HEK293T (cell line): ENCODE results near the gene FAS.

Experiments
- CTCF ChIA-PET: fragments of 350-600 bp; formaldehyde crosslinking; extraction: SDS; loops from one replicate; lab custom pipeline; 2021; ENCODE audit warnings: antibody characterized with exemption, inconsistent platforms; lab: Yijun Ruan, JAX
- POLR2A ChIA-PET: fragments of 350-600 bp; formaldehyde crosslinking; extraction: SDS; loops from one replicate; lab custom pipeline; 2020; ENCODE audit warnings: antibody characterized with exemption, inconsistent platforms; lab: Yijun Ruan, JAX
- DNase-seq: peaks from one replicate; pipeline ENCODE4 v3.0.0; 2012; ENCODE audit warnings: mixed read lengths; ENCODE audit errors: extremely low spot score
- ARNT ChIP-seq: fragments of 450-650 bp; IDR thresholded peaks from 2 replicates; pipeline ENCODE4 v1.6.1; 2017; ENCODE audit warnings: mild to moderate bottlenecking
- BHLHE40 ChIP-seq: fragments of 450-650 bp; IDR thresholded peaks from 2 replicates; pipeline ENCODE4 v1.6.1; 2016; ENCODE audit warnings: mild to moderate bottlenecking, moderate library complexity, borderline replicate concordance
- CTBP1 ChIP-seq: fragments of 450-650 bp; IDR thresholded peaks from 2 replicates; pipeline ENCODE4 v1.6.1; 2016; ENCODE audit warnings: borderline replicate concordance
- ELF4 ChIP-seq: fragments of 450-650 bp; IDR thresholded peaks from 2 replicates; pipeline ENCODE4 v1.6.1; 2017; ENCODE audit warnings: antibody characterized with exemption
- FOXA1 ChIP-seq: fragments of 450-650 bp; IDR thresholded peaks from 2 replicates; pipeline ENCODE4 v1.6.1; 2016; ENCODE audit warnings: mild to moderate bottlenecking
- FOXK2 ChIP-seq: fragments of 450-650 bp; IDR thresholded peaks from 2 replicates; pipeline ENCODE4 v1.6.1; 2016; ENCODE audit warnings: mild to moderate bottlenecking
- FOXM1 ChIP-seq: fragments of 450-650 bp; IDR thresholded peaks from 2 replicates; pipeline ENCODE4 v1.6.1; 2017; ENCODE audit warnings: mild to moderate bottlenecking, borderline replicate concordance
- HDGF ChIP-seq: fragments of 450-650 bp; IDR thresholded peaks from 2 replicates; pipeline ENCODE4 v1.6.1; 2017; ENCODE audit warnings: antibody characterized with exemption, borderline replicate concordance
- L3MBTL2 ChIP-seq: fragments of 450-650 bp; conservative IDR thresholded peaks from 2 replicates; pipeline ENCODE4 v1.6.1; 2016; ENCODE audit warnings: mild to moderate bottlenecking
- LEF1 ChIP-seq: fragments of 450-650 bp; IDR thresholded peaks from 2 replicates; pipeline ENCODE4 v1.6.1; 2017; ENCODE audit warnings: mild to moderate bottlenecking, borderline replicate concordance
- NFRKB ChIP-seq: fragments of 450-650 bp; IDR thresholded peaks from 2 replicates; pipeline ENCODE4 v1.6.1; 2016; ENCODE audit warnings: mild to moderate bottlenecking, moderate library complexity
- PKNOX1 ChIP-seq: fragments of 450-650 bp; IDR thresholded peaks from 2 replicates; pipeline ENCODE4 v1.6.1; 2016
- SP1 ChIP-seq: fragments of 450-650 bp; IDR thresholded peaks from 2 replicates; pipeline ENCODE4 v1.6.1; 2017
- SUZ12 ChIP-seq: fragments of 450-650 bp; IDR thresholded peaks from 2 replicates; pipeline ENCODE4 v1.6.1; 2016; ENCODE audit warnings: mild to moderate bottlenecking
- TARDBP ChIP-seq: fragments of 450-650 bp; IDR thresholded peaks from 2 replicates; pipeline ENCODE4 v1.6.1; 2016
- ZNF384 ChIP-seq: fragments of 450-650 bp; IDR thresholded peaks from 2 replicates; pipeline ENCODE4 v1.6.1; 2016

Gene FAS

GRCh38 chr10:88987243-88987725, 3.3 kb upstream of the FAS start:
- ChIA-PET CTCF (interaction anchor here (0.7 to 1.6 kb wide), 6 partner anchors 12 to 422 kb away, joined by 3 to 8 read pairs (median 4); no protein-coding TSS in a partner anchor), POLR2A (no interaction called here)
- TF ChIP-seq ZNF384 (no peak), FOXA1 (no peak), SUZ12 (no peak), CTBP1 (no peak), LEF1 (no peak), TARDBP (no peak), SP1 (no peak), ELF4 (no peak), PKNOX1 (no peak), BHLHE40 (no peak), NFRKB (no peak), L3MBTL2 (no peak), HDGF (no peak), FOXM1 (no peak), FOXK2 (no peak), ARNT (no peak)
- DNase-seq, result no peak

DNA sequence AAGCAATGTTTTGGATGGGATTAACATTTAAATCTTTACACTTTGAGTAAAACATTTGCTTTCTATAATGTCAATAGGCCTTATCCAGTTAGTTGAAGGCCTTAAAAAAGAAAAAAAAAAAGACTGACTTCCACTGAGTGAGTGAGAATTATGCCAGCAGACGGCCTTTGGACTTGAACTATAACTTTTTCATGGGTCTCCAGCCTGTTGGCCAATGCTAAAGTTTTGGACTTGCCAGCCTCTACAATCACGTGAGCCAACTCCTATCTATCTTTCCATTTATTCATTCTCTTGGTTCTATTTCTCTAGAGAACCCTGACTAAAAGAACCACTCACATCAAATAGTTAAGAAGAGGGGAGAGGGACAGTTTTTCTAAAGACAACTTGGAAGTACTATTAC, 2.8 kb upstream of the FAS start:
- TF ChIP-seq SUZ12 (no peak), BHLHE40 (no peak), L3MBTL2 (no peak), FOXK2 (no peak)
- CTCF ChIA-PET, result interaction anchor here (1.0 to 1.6 kb wide), 4 partner anchors 13 to 55 kb away, joined by 3 to 8 read pairs (median 6); no protein-coding TSS in a partner anchor
- no peak for DNase-seq
- POLR2A ChIA-PET, result no interaction called here

DNA sequence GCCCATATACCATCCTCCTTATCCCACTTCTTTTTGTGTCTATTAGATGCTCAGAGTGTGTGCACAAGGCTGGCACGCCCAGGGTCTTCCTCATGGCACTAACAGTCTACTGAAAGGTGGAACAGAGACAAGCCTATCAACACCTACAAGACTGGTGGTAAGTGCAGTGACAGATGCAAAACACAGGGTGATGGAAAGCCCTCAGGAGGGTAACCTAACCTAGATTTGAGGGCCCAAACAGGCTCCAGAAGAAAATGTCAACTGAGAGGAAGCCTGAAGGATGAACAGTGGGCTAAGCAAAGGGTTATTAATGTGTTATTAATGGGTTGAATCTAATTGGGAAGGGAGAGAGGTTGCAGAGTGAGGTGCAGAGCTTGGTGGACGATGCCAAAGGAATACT, 1.2 kb upstream of the FAS start:
- ChIA-PET CTCF (interaction anchor here (1.1 to 4.0 kb wide), 2 partner anchors 56 to 153 kb away, joined by 6 to 24 read pairs; no protein-coding TSS in a partner anchor), POLR2A (interaction anchor here (1.3 kb wide), 1 partner anchor 13 kb away, joined by 3 read pairs; no protein-coding TSS in a partner anchor)
- DNase-seq, result no peak
- TF ChIP-seq BHLHE40 (no peak), ARNT (no peak)

- POLR2A ChIA-PET, result interaction anchor here (0.6 to 1.6 kb wide), 6 partner anchors 8 to 218 kb away, joined by 3 to 4 read pairs (median 3); no protein-coding TSS in a partner anchor
- no peak for DNase-seq
- CTCF ChIA-PET, result interaction anchor here (0.6 to 4.0 kb wide), 3 partner anchors 15 to 154 kb away, joined by 3 to 24 read pairs (median 6); no protein-coding TSS in a partner anchor
- TF ChIP-seq SP1, result no peak
- no peak for TF ChIP-seq HDGF
- TF ChIP-seq ZNF384, result no peak
- no peak for TF ChIP-seq FOXA1
- TF ChIP-seq L3MBTL2, result no peak
- no peak for TF ChIP-seq FOXM1
- TF ChIP-seq LEF1, result no peak
- TF ChIP-seq BHLHE40, result no peak
- TF ChIP-seq TARDBP, result no peak
- no peak for TF ChIP-seq NFRKB
- no peak for TF ChIP-seq FOXK2
- TF ChIP-seq ELF4, result no peak
- no peak for TF ChIP-seq CTBP1
- TF ChIP-seq PKNOX1, result no peak
- TF ChIP-seq ARNT, result no peak
Observed at GRCh38 chr10:88989824-88990383, 694 bp upstream of the FAS start.

DNA sequence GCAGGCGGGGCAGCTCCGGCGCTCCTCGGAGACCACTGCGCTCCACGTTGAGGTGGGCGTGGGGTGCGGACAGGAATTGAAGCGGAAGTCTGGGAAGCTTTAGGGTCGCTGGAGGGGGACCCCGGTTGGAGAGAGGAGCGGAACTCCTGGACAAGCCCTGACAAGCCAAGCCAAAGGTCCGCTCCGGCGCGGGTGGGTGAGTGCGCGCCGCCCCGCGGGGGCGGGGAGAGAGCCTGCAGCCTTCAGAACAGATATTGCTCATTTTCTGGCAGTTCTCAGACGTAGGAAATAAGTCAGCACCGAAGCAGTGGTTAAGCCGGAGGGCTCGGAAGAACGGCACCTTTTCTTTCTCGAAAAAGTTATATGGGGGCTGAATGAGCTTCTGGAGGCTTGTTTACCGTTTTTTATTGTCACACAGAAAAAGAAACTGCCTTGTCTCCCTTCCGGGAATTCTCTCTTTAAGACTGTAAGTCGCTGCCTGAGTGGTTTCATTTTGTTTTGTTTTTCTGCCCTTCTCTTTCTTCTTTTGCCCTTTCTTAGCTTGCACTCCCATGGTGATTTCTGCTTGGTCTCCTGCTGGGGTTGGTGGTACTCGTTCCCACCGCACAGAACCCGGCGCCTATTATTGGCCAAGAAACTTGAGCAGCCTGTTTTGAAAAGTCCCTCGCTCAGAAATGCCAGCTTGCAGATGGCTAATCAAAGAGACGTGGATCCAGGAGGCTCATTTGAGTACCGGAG, 732 bp downstream of the FAS start:
- CTCF ChIA-PET, result interaction anchor here (4.0 kb wide), 1 partner anchor 58 kb away, joined by 24 read pairs; no protein-coding TSS in a partner anchor
- DNase-seq, result peak; percentile 45
- POLR2A ChIA-PET, result interaction anchor here (1.2 to 1.6 kb wide), 2 partner anchors 30 to 57 kb away, joined by 4 read pairs; no protein-coding TSS in a partner anchor

DNA sequence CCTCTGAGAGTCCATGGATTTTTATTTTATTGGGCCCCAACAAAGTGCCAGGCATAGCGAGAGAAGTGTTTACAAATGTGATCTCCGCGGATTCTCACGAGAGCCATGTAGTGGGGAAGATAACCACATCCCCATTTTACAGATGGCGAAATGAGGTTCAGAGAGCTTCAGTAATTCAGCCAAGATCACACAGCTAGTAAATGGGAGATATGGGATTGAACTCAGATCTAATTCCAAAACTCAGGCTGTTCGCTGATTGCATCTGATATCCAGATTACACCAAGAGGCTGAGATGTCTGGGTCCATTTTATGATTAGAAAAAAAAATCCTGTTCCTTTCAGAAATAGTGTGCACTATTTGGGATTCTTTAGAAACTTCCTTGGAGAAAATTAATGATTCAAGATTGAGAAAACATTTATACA, 1.3 kb downstream of the FAS start:
- POLR2A ChIA-PET, result interaction anchor here (1.6 kb wide), 1 partner anchor 29 kb away, joined by 4 read pairs; no protein-coding TSS in a partner anchor

More for the DNA sequence above, 732 bp downstream of the FAS start:
- TF ChIP-seq L3MBTL2 (peak; percentile 56), ZNF384 (no peak)

More for the DNA sequence above, 1.3 kb downstream of the FAS start:
- DNase-seq, result no peak
- no peak for TF ChIP-seq FOXA1
- TF ChIP-seq FOXM1, result peak; percentile 76
- CTCF ChIA-PET, result interaction anchor here (4.0 kb wide), 1 partner anchor 58 kb away, joined by 24 read pairs; no protein-coding TSS in a partner anchor
